ENCODE results near the gene KCNJ2.
A peak's percentile ranks its signal among the peaks of the same experiment; 100 is the strongest.

Gene KCNJ2

DNA sequence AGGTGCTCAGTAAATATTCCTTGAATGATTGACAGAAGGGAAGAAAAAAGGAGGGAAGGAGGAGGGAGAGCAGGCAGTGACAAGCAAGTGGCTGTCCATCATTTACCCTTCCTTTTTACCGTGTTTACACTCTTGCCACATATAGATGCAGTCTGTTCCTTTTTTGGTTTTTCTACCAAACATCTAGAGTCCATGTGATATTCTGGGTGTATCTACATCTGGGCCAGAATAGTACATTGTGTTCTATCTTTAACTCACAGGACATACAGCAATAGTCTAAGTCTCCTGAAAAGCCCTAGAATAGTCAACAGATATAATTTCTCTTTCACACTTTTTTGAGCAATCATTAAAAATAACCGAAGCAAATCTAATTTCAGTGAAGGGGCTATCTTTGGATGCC, 33.5 kb downstream of the KCNJ2 start:
- Histone ChIP-seq H3K9me3 (replicated peaks in 1 of 11) (peaks cover 0 to 6% (median 0%) of the 10 kb centered on the region in 11 experiments; a peak in 2 of 22 replicates), H3K4me1 (peaks cover 0 to 37% (median 0%) of the 10 kb centered on the region in 10 experiments; a peak in 7 of 20 replicates), H3K27me3 (no peaks in the 10 kb centered on the region), H3K9ac (no peak overlapping the region), H3K4me2 (peak overlapping the region in 2 of 11 experiments; percentile 8 to 16; a peak in 2 of 22 replicates), H3K4me3 (no peak overlapping the region), H4K20me1 (no peaks in the 10 kb centered on the region), H3K36me3 (no peaks in the 10 kb centered on the region), H3K27ac (no peak overlapping the region)
- no peak for TF ChIP-seq Cebpa-rat (IDR thresholded peaks at IDR 0.05)

DNA sequence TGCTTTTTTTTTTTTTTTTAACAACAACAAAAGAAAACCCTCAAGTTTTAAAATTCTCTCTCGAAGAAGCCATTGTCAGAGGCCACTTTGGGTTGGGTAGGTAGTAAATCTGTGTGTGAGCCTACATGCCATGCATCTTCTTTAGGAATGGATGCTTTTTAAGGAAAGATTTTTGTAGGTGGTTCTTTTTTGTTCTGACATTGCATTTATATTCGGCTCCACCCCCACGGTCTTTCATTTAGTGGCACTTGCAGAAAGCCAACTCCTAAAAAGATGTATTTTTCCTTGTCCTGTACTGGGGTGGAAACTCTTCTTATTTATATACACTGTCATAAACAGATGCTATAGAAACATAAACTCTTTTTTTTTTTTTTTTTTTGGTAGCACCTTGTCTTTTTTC, 35.1 kb downstream of the KCNJ2 start:
- peaks cover 3 to 39% (median 7%) of the 10 kb centered on the region in 10 experiments; a peak in 16 of 20 replicates for H3K4me1 ChIP-seq
- no peak overlapping the region for H3K4me3 ChIP-seq
- H3K27me3 ChIP-seq = no peaks in the 10 kb centered on the region
- peaks cover 0 to 2% (median 0%) of the 10 kb centered on the region in 11 experiments; a peak in 1 of 22 replicates for H3K9me3 ChIP-seq (replicated peaks in 1 of 11)
- TF ChIP-seq Cebpa-rat (IDR thresholded peaks at IDR 0.05) = no peak
- H3K4me2 ChIP-seq = peak overlapping the region in 1 of 11 experiments; percentile 56; a peak in 2 of 22 replicates
- no peaks in the 10 kb centered on the region for H3K36me3 ChIP-seq
- H3K9ac ChIP-seq = no peak overlapping the region
- no peak overlapping the region for H3K27ac ChIP-seq
- no peaks in the 10 kb centered on the region for H4K20me1 ChIP-seq

DNA sequence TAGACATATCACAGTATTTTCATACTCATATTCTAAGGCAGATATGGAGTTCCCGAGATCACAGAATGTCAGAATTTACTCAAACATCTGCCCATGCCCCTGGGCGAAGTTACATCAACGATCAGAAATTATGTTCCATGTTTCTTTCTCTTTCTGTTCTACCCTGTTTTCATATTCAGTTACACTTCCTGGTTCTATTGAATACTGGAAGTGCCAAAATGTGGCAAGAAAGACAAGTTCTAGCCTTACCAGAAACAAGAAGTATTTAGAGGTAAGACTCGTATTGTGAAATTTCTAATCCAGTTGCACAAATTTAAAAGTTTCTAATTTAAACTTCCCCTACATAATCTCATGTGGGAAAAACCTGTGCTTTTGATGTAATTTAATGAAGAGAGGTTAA, 36.1 kb downstream of the KCNJ2 start:
- no peaks in the 10 kb centered on the region for H4K20me1 ChIP-seq
- no peaks in the 10 kb centered on the region for H3K9me3 ChIP-seq (replicated peaks in 1 of 11)
- H3K4me1 ChIP-seq = peaks cover 3 to 39% (median 9%) of the 10 kb centered on the region in 10 experiments; a peak in 16 of 20 replicates
- H3K9ac ChIP-seq = no peak overlapping the region
- peak overlapping the region in 5 of 11 experiments; percentile 35 to 71 (median 47); a peak in 7 of 22 replicates for H3K27ac ChIP-seq
- H3K36me3 ChIP-seq = no peaks in the 10 kb centered on the region
- no peak overlapping the region for H3K4me3 ChIP-seq
- no peaks in the 10 kb centered on the region for H3K27me3 ChIP-seq
- H3K4me2 ChIP-seq = peak overlapping the region in 3 of 11 experiments; percentile 45 to 67 (median 56); a peak in 4 of 22 replicates
- peak in 1 of 11 experiments; percentile 27; a peak in 1 of 22 replicates for TF ChIP-seq Cebpa-rat (IDR thresholded peaks at IDR 0.05)

DNA sequence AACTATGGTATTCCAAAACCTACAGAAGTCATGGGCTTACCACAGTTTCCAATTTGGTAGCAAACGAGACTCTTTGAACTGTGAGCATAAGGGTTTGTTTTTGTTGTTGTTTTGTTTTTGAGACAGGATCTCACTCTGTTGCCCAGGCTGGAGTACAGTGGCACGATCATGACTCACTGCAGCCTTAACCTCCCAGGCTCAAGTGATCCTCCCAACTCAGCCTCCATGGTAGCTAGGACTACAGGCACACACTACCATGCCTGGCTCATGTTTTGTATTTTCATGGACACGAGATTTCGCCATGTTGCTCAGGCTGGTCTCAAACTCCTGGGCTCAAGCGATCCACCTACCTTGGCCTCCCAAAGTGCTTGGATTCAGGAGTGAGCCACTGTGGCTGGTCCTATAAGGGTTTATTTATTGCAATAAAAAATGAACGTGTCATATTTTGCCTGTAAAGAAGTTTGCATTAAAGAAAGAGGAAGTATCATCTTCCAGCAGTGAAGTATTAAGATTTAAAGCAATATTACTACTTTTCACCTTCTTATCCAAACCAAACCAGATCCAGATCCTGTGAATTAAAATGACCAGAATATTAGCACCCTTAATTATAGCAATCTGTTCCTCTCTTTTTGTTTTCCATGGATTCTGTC, 37.2 kb downstream of the KCNJ2 start:
- Histone ChIP-seq H3K9ac (no peak overlapping the region), H3K4me2 (peak overlapping the region in 3 of 11 experiments; percentile 45 to 67 (median 56); a peak in 5 of 22 replicates), H3K27me3 (no peaks in the 10 kb centered on the region), H3K27ac (peak overlapping the region in 3 of 11 experiments; percentile 41 to 71 (median 61); a peak in 6 of 22 replicates), H4K20me1 (no peaks in the 10 kb centered on the region), H3K9me3 (replicated peaks in 1 of 11) (no peaks in the 10 kb centered on the region), H3K36me3 (no peaks in the 10 kb centered on the region), H3K4me3 (no peak overlapping the region), H3K4me1 (peaks cover 3 to 39% (median 9%) of the 10 kb centered on the region in 10 experiments; a peak in 16 of 20 replicates)
- TF ChIP-seq Cebpa-rat (IDR thresholded peaks at IDR 0.05) = no peak

DNA sequence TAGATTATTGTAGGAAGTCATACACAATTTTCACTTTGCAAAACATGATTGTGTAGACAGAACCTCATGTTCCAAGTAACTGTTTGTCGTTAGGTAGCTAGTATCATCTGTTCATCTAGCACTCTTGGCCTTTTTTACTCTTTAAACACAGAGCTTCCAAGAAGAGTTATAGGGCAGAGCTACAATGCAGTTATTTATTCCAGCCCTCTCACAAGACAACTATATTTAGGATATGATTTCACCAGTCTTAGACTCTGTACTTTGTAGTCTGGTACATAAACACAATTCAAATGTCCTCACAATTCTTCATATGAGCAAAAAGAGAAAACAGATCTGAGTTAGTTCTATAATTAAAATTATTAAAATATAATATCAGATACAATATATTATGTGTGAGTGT, 37.9 kb downstream of the KCNJ2 start:
- Histone ChIP-seq H3K27ac (no peak overlapping the region), H3K36me3 (no peaks in the 10 kb centered on the region), H3K9ac (no peak overlapping the region), H3K27me3 (no peaks in the 10 kb centered on the region), H4K20me1 (no peaks in the 10 kb centered on the region), H3K4me3 (no peak overlapping the region), H3K4me1 (peaks cover 3 to 39% (median 9%) of the 10 kb centered on the region in 10 experiments; a peak in 16 of 20 replicates), H3K9me3 (replicated peaks in 1 of 11) (no peaks in the 10 kb centered on the region), H3K4me2 (peak overlapping the region in 2 of 11 experiments; percentile 56 to 67; a peak in 4 of 22 replicates)
- TF ChIP-seq Cebpa-rat (IDR thresholded peaks at IDR 0.05) = no peak

DNA sequence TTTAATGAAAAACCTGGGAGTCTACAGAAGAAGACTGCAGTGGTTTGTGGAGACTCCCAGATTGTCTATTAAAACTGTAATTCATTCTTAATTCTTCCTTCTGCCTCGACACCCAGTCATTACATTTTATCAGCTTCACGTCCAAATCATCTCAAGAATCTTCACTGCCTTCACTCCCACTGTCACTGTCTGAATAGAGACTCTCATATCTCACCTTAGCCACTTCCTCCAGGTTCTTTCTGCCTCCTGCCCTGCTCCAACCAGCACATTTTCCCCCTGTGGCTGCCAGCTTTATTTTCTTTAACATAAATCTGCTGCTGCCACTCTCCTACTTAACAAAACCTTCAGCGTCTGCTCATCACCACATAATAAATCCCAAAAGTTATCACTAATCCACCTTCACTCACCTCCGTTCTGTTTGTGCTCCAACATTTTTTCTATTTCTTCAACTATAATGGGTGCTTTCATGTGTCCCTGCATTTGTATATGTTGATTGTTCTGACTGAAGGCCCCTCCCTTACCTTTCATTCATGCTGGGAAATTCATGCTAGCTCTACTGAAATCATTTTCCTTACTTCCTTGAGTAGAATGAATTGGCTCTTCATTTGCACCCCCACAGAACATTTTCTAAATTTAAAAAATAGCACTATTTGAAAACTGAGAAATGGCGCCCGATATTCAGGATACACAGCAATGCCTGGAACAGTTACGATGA, 38.9 kb downstream of the KCNJ2 start:
- Histone ChIP-seq H3K9ac (no peak overlapping the region), H3K27me3 (no peaks in the 10 kb centered on the region), H3K9me3 (replicated peaks in 1 of 11) (peaks cover 2 to 10% (median 6%) of the 10 kb centered on the region in 11 experiments; a peak in 20 of 22 replicates), H3K4me3 (no peak overlapping the region), H3K36me3 (no peaks in the 10 kb centered on the region), H3K27ac (no peak overlapping the region), H3K4me1 (peaks cover 3 to 35% (median 9%) of the 10 kb centered on the region in 10 experiments; a peak in 16 of 20 replicates), H4K20me1 (no peaks in the 10 kb centered on the region), H3K4me2 (no peak overlapping the region; a peak in 1 of 22 replicates)
- no peak for TF ChIP-seq Cebpa-rat (IDR thresholded peaks at IDR 0.05)

DNA sequence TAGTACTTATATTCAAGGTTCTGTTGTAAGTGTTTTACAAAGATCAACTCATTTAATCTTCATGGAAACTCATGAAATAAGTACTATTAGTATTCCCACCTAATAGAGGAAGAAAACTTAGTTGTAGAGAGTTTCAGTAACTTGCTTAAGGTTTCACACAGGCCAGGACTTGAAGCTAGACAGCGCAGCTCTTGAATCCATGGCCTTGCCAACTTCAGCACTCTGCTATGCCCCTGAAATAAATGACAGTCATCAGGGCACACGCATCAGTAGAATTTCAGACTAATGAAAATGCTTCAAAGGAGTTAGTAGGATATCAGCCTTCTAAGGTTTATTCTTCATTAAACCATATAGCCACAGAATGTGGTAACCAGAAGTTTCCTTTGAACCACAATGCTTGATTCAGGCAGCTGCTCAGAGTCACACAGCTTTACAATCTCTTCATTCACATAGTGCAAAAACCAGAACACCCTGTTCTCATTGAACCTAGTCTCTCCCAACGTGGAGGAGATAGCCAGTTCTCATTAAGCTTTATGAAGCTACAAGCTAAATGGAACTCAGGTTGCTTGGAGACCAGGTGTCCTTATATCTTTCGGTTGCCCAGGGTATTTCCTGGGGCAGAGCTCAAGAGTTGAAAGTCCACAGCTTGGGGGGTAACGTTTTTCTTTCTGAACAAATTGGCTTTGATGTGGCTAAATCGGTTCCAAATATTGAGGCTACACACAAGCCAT, 39.7 kb downstream of the KCNJ2 start:
- peaks cover 10 to 17% (median 13%) of the 10 kb centered on the region in 11 experiments for H3K9me3 ChIP-seq (replicated peaks in 1 of 11)
- no peak overlapping the region for H3K4me3 ChIP-seq
- no peak overlapping the region for H3K27ac ChIP-seq
- no peaks in the 10 kb centered on the region for H3K27me3 ChIP-seq
- H3K36me3 ChIP-seq = no peaks in the 10 kb centered on the region
- no peak overlapping the region for H3K9ac ChIP-seq
- no peak for TF ChIP-seq Cebpa-rat (IDR thresholded peaks at IDR 0.05)
- peaks cover 3 to 35% (median 9%) of the 10 kb centered on the region in 10 experiments; a peak in 16 of 20 replicates for H3K4me1 ChIP-seq
- H4K20me1 ChIP-seq = no peaks in the 10 kb centered on the region
- H3K4me2 ChIP-seq = peak overlapping the region in 7 of 11 experiments; percentile 4 to 70 (median 36); a peak in 10 of 22 replicates

DNA sequence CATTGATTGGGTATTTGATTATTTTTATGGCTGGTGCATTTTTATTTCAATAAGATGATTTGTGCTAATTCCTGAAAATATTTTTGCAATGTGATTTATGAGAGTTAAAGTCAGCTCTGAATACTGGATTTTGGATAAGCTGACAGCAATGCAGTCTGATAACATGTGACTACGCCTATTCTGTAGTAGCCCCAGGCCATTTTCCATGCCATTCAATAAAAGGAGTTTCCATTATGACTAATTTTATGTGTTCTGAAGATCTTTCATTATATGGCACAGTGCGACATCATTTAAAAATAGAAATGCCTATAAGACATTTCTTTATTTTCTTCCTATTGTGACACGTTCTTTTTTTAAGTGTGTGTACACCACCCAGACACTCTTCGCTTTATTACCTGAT, 46.3 kb downstream of the KCNJ2 start:
- Histone ChIP-seq H3K27ac (no peak overlapping the region), H3K9ac (no peak overlapping the region), H4K20me1 (no peaks in the 10 kb centered on the region), H3K36me3 (no peaks in the 10 kb centered on the region), H3K27me3 (no peaks in the 10 kb centered on the region), H3K4me3 (no peak overlapping the region), H3K4me2 (no peak overlapping the region), H3K4me1 (no peaks in the 10 kb centered on the region), H3K9me3 (replicated peaks in 1 of 11) (peaks cover 17 to 34% (median 26%) of the 10 kb centered on the region in 11 experiments)
- no peak for TF ChIP-seq Cebpa-rat (IDR thresholded peaks at IDR 0.05)

DNA sequence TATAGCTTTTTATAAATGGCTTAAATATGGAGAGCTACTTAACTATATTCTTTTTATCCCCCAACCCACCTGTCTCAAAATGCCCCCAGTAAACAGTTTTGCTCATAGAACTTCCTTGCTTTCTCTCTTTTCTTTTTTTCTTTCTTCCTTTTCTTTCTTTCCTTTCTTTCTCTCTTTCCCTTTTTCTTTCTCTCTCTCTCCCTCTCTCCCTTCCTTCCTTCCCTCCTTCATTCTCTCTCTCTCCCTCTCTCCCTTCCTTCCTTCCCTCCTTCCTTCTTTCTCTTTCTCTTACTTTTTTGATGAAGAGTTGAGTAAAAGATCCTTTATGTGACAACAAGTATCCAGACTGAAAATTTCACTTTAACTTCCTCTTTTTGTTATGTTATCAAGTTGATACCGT, 48.2 kb downstream of the KCNJ2 start:
- no peak overlapping the region for H3K27ac ChIP-seq
- H3K36me3 ChIP-seq = no peaks in the 10 kb centered on the region
- H4K20me1 ChIP-seq = no peaks in the 10 kb centered on the region
- H3K4me3 ChIP-seq = no peak overlapping the region
- no peaks in the 10 kb centered on the region for H3K27me3 ChIP-seq
- H3K9ac ChIP-seq = no peak overlapping the region
- TF ChIP-seq Cebpa-rat (IDR thresholded peaks at IDR 0.05) = no peak
- H3K4me1 ChIP-seq = no peaks in the 10 kb centered on the region
- peaks cover 17 to 49% (median 34%) of the 10 kb centered on the region in 11 experiments for H3K9me3 ChIP-seq (replicated peaks in 1 of 11)
- H3K4me2 ChIP-seq = no peak overlapping the region

All from BLaER1 treated with 17β-estradiol and CSF1 and Interleukin-3, amounts not matched to agents 10 nM and 100 nM (cell line).